HEK293 (cell line): ENCODE measurements around the gene ZCCHC14.

Experiments
- HOXA7 ChIP-seq: sonication (generic); formaldehyde crosslinking; IDR thresholded peaks from 2 replicates; pipeline ENCODE4 v1.8.1; 2022; ENCODE audit warnings: missing genetic modification reagents, borderline replicate concordance
- KLF8 ChIP-seq: fragments of 450-650 bp; formaldehyde crosslinking; IDR thresholded peaks from 2 replicates; pipeline ENCODE4 v1.5.1; 2016; ENCODE audit warnings: missing biosample characterization, missing genetic modification characterization
- PRDM10 ChIP-seq: fragments of 450-650 bp; formaldehyde crosslinking; IDR thresholded peaks from 2 replicates; pipeline ENCODE4 v1.5.1; 2016; ENCODE audit warnings: missing biosample characterization, missing genetic modification characterization
- REPIN1 ChIP-seq: fragments of 450-650 bp; formaldehyde crosslinking; IDR thresholded peaks from 2 replicates; pipeline ENCODE4 v1.5.1; 2017; ENCODE audit warnings: missing biosample characterization, missing genetic modification characterization, low read depth
- YY1 ChIP-seq: fragments of 450-650 bp; formaldehyde crosslinking; IDR thresholded peaks from 2 replicates; pipeline ENCODE4 v1.5.1; 2018; ENCODE audit warnings: missing biosample characterization, missing genetic modification characterization
- ZBTB10 ChIP-seq: fragments of 450-650 bp; formaldehyde crosslinking; IDR thresholded peaks from 2 replicates; pipeline ENCODE4 v1.5.1; 2016; ENCODE audit warnings: missing biosample characterization, missing genetic modification characterization
- ZBTB7A ChIP-seq: fragments of 450-650 bp; formaldehyde crosslinking; IDR thresholded peaks from 2 replicates; pipeline ENCODE4 v1.5.1; 2016; ENCODE audit warnings: low read depth, missing biosample characterization, missing genetic modification characterization
- ZNF239 ChIP-seq: fragments of 450-650 bp; formaldehyde crosslinking; IDR thresholded peaks from 2 replicates; pipeline ENCODE4 v1.5.1; 2016; ENCODE audit warnings: missing biosample characterization, missing genetic modification characterization
- ZNF549 ChIP-seq: fragments of 450-650 bp; IDR thresholded peaks from 2 replicates; pipeline ENCODE4 v1.5.1; 2018; ENCODE audit warnings: missing biosample characterization, missing genetic modification characterization, mild to moderate bottlenecking, inconsistent platforms, moderate library complexity
- ZNF560 ChIP-seq: fragments of 450-650 bp; formaldehyde crosslinking; IDR thresholded peaks from 2 replicates; pipeline ENCODE4 v1.5.1; 2017; ENCODE audit warnings: missing biosample characterization, missing genetic modification characterization, borderline replicate concordance
- ZNF585B ChIP-seq: fragments of 450-650 bp; formaldehyde crosslinking; IDR thresholded peaks from 2 replicates; pipeline ENCODE4 v1.5.1; 2016; ENCODE audit warnings: missing biosample characterization, missing genetic modification characterization
- ZNF837 ChIP-seq: fragments of 450-650 bp; formaldehyde crosslinking; IDR thresholded peaks from 2 replicates; pipeline ENCODE4 v1.5.1; 2016; ENCODE audit warnings: missing biosample characterization, missing genetic modification characterization
- TF ChIP-seq, protein P1 (sequence below): fragments of 450-650 bp; formaldehyde crosslinking; IDR thresholded peaks from 2 replicates; pipeline ENCODE4 v1.5.1; 2016; ENCODE audit warnings: missing biosample characterization, missing genetic modification characterization
- TF ChIP-seq, protein P2 (sequence below): fragments of 450-650 bp; formaldehyde crosslinking; IDR thresholded peaks from 2 replicates; pipeline ENCODE4 v1.5.1; 2016; ENCODE audit warnings: missing biosample characterization, missing genetic modification characterization, borderline replicate concordance

- TF ChIP-seq, protein P1, sequence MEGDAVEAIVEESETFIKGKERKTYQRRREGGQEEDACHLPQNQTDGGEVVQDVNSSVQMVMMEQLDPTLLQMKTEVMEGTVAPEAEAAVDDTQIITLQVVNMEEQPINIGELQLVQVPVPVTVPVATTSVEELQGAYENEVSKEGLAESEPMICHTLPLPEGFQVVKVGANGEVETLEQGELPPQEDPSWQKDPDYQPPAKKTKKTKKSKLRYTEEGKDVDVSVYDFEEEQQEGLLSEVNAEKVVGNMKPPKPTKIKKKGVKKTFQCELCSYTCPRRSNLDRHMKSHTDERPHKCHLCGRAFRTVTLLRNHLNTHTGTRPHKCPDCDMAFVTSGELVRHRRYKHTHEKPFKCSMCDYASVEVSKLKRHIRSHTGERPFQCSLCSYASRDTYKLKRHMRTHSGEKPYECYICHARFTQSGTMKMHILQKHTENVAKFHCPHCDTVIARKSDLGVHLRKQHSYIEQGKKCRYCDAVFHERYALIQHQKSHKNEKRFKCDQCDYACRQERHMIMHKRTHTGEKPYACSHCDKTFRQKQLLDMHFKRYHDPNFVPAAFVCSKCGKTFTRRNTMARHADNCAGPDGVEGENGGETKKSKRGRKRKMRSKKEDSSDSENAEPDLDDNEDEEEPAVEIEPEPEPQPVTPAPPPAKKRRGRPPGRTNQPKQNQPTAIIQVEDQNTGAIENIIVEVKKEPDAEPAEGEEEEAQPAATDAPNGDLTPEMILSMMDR (tag by site-specific recombination): no peak
- TF ChIP-seq ZBTB10 (no peak), ZNF837 (no peak), PRDM10 (tag by site-specific recombination) (no peak), KLF8 (tag by site-specific recombination) (no peak), REPIN1 (tag by site-specific recombination) (no peak), ZNF549 (no peak), ZNF560 (tag by site-specific recombination) (no peak), YY1 (tag by site-specific recombination) (no peak), ZNF585B (tag by site-specific recombination) (no peak), ZNF239 (tag by site-specific recombination) (no peak), ZBTB7A (no peak), HOXA7 (CRISPR knock-in tag) (no peak)
- TF ChIP-seq, protein P2, sequence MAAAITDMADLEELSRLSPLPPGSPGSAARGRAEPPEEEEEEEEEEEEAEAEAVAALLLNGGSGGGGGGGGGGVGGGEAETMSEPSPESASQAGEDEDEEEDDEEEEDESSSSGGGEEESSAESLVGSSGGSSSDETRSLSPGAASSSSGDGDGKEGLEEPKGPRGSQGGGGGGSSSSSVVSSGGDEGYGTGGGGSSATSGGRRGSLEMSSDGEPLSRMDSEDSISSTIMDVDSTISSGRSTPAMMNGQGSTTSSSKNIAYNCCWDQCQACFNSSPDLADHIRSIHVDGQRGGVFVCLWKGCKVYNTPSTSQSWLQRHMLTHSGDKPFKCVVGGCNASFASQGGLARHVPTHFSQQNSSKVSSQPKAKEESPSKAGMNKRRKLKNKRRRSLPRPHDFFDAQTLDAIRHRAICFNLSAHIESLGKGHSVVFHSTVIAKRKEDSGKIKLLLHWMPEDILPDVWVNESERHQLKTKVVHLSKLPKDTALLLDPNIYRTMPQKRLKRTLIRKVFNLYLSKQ (tag by site-specific recombination): no peak
Measured at GRCh38 chr16:87472142-87472778, 20.6 kb downstream of the ZCCHC14 start.
